ENCODE results near the gene TOE1. TPM values are rescaled to one million over a fixed set of nuclear protein-coding genes. Genes with fewer than 3 reads are reported as not detected.
"Not testable (repeated sequence)": the region's sequence is repeated elsewhere in the genome, so short reads cannot be mapped to it uniquely, and the experiment has no call there.

Gene TOE1
- total RNA-seq, 4 donors from 2014 or later, result 5.5 to 8.5 (median 8.5) TPM

GRCh38 chr1:45381243-45381642, 41.3 kb downstream of the TOE1 start:
- no peak for DNase-seq (ENCODE audit: low spot score in 2 of 2)
- 93% methylated on average over 2 of the region's 2 CpGs for WGBS
- H3K27ac ChIP-seq, result no peak overlapping the region
- no peak overlapping the region for H3K4me3 ChIP-seq
- TF ChIP-seq POLR2AphosphoS5 (IDR thresholded peaks at IDR 0.05), result no peak
- TF ChIP-seq POLR2A (IDR thresholded peaks at IDR 0.05), result no peak
- TF ChIP-seq CTCF (IDR thresholded peaks at IDR 0.05), result no peak
- TF ChIP-seq EP300 (IDR thresholded peaks at IDR 0.05), result no peak
- H3K9me3 ChIP-seq, result no peaks in the 10 kb centered on the region
- no peaks in the 10 kb centered on the region for H3K4me1 ChIP-seq
- no peaks in the 10 kb centered on the region for H3K27me3 ChIP-seq
- H3K36me3 ChIP-seq, result no peaks in the 10 kb centered on the region

- no peaks in the 10 kb centered on the region for H3K27me3 ChIP-seq
- WGBS, result 87% methylated on average over 1 of the region's 1 CpG
- no peaks in the 10 kb centered on the region for H3K9me3 ChIP-seq
- no peaks in the 10 kb centered on the region for H3K36me3 ChIP-seq
- H3K4me1 ChIP-seq, result no peaks in the 10 kb centered on the region
- no peak overlapping the region for H3K4me3 ChIP-seq
- no peak overlapping the region for H3K27ac ChIP-seq
- DNase-seq (ENCODE audit: low spot score in 2 of 2), result no peak
- TF ChIP-seq EP300 (IDR thresholded peaks at IDR 0.05) (no peak), POLR2AphosphoS5 (IDR thresholded peaks at IDR 0.05) (no peak), POLR2A (IDR thresholded peaks at IDR 0.05) (no peak), CTCF (IDR thresholded peaks at IDR 0.05) (no peak)
Measured at GRCh38 chr1:45383191-45383590, 43.2 kb downstream of the TOE1 start.

GRCh38 chr1:45384213-45384612, 44.2 kb downstream of the TOE1 start:
- H3K27me3 ChIP-seq; H3K9me3 ChIP-seq; H3K4me1 ChIP-seq; H3K36me3 ChIP-seq; H3K4me3 ChIP-seq; DNase-seq (ENCODE audit: low spot score in 2 of 2); H3K27ac ChIP-seq: not testable (repeated sequence)
- WGBS, result 87% methylated on average over 4 of the region's 4 CpGs

- H3K27ac ChIP-seq, result no peak overlapping the region
- no peak for DNase-seq (ENCODE audit: low spot score in 2 of 2)
- H3K4me3 ChIP-seq, result no peak overlapping the region
- H3K4me1 ChIP-seq, result no peaks in the 10 kb centered on the region
- WGBS, result 85% methylated on average over 3 of the region's 3 CpGs
- no peaks in the 10 kb centered on the region for H3K9me3 ChIP-seq
- TF ChIP-seq POLR2A (IDR thresholded peaks at IDR 0.05) (no peak), EP300 (IDR thresholded peaks at IDR 0.05) (no peak), POLR2AphosphoS5 (IDR thresholded peaks at IDR 0.05) (no peak), CTCF (IDR thresholded peaks at IDR 0.05) (no peak)
- H3K36me3 ChIP-seq, result no peaks in the 10 kb centered on the region
- no peaks in the 10 kb centered on the region for H3K27me3 ChIP-seq
Measured at GRCh38 chr1:45385302-45385701, 45.3 kb downstream of the TOE1 start.

GRCh38 chr1:45386219-45386618, 46.2 kb downstream of the TOE1 start:
- Histone ChIP-seq H3K27ac (no peak overlapping the region), H3K36me3 (no peaks in the 10 kb centered on the region), H3K4me1 (no peaks in the 10 kb centered on the region), H3K9me3 (no peaks in the 10 kb centered on the region), H3K4me3 (no peak overlapping the region), H3K27me3 (no peaks in the 10 kb centered on the region)
- no peak for DNase-seq (ENCODE audit: low spot score in 2 of 2)
- WGBS, result 96% methylated on average over 3 of the region's 3 CpGs
- TF ChIP-seq EP300 (IDR thresholded peaks at IDR 0.05), result no peak
- no peak for TF ChIP-seq POLR2AphosphoS5 (IDR thresholded peaks at IDR 0.05)
- TF ChIP-seq CTCF (IDR thresholded peaks at IDR 0.05), result no peak
- TF ChIP-seq POLR2A (IDR thresholded peaks at IDR 0.05), result no peak

Other genes starting within 250 kb of the TOE1 start
- gene ZSWIM5, start 133.6 kb upstream of the TOE1 start, total RNA-seq, result 1 to 10 TPM; 1.9 to 3.5 (median 2.8) TPM
- gene HPDL, start 13.3 kb upstream of the TOE1 start, total RNA-seq, result 1 to 10 TPM in 3 of 4 donors, not detected in 1; 1.1 to 3.3 (median 2.7) TPM
- gene MUTYH, start 270 bp downstream of the TOE1 start, total RNA-seq, result 10 to 100 TPM; 22.1 to 38.2 (median 30.7) TPM
- gene TESK2, start 151.0 kb downstream of the TOE1 start, total RNA-seq, result 10 to 100 TPM; 16.0 to 28.9 (median 22.8) TPM
- gene CCDC163, start 159.9 kb downstream of the TOE1 start, total RNA-seq, result 1 to 10 TPM in 1 of 4 donors, under 1 TPM in 3; 0.64 to 1.3 (median 0.83) TPM
- gene MMACHC, start 160.1 kb downstream of the TOE1 start, total RNA-seq, result 1 to 10 TPM; 2.3 to 4.2 (median 3.1) TPM
- 100 to 1,000 TPM; 134 to 365 (median 296) TPM for gene PRDX1, start 181.7 kb downstream of the TOE1 start, total RNA-seq
- gene AKR1A1, start 210.7 kb downstream of the TOE1 start, total RNA-seq, result 10 to 100 TPM; 60.1 to 87.1 (median 82.8) TPM
- 10 to 100 TPM; 44.2 to 79.3 (median 55.9) TPM for gene NASP, start 243.9 kb downstream of the TOE1 start, total RNA-seq